ENCODE measurements around the gene TEFM.
A peak's percentile ranks its signal among the peaks of the same experiment; 100 is the strongest.
"Not testable (repeated sequence)": the region's sequence is repeated elsewhere in the genome, so short reads cannot be mapped to it uniquely, and the experiment has no call there.

TEFM gene

DNA sequence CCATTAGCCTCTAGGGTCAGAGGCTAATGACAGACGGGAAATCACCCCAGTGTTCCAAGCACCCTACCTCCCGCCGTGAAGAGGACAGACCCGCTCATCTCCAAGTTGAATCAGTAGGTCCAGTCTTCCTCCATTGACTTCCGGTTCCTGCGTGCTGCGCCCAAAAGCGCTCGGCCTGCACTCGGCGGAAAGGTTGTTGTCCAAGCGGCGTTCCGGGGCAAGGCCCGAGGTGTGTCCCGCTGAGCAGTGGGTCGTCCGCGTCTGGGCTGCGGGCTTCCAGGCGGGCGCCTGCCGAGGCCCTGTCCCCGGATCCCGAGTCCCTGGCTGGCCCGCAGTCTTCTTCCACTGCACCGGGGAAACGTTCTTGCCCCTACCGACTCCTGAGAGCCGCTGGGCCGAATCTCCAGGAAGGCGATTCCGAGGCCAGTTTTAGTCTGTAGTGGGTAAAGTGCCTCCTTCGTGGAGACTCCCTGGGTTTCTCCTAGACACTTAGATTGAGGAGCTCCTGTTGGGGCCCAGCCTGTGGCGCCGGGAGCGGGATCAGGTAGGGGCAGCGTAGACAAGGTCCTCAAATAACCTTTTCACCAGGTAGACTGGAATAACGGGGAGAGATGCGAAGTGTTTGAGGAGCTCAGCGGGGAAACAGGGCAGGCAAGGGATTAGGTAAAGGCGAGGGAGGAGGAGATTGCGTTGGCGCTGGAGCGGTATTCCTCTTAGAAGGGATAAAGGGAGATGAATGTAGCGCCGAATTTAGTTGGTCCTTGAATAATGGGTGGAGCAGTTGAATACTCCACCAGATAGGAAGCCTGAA lies at the start of gene TEFM:
Gene TEFM, minus strand, starts transcription at position 138 of the 811 bp plus-strand sequence. Its CDS starts 40 bp downstream, at position 98.
- H3K4me3 ChIP-seq (ENCODE audit: low read depth, low read length) = peak within 1 kb of the TSS; percentile 84
- peak; percentile 65 for DNase-seq (ENCODE audit: low read depth)

DNA sequence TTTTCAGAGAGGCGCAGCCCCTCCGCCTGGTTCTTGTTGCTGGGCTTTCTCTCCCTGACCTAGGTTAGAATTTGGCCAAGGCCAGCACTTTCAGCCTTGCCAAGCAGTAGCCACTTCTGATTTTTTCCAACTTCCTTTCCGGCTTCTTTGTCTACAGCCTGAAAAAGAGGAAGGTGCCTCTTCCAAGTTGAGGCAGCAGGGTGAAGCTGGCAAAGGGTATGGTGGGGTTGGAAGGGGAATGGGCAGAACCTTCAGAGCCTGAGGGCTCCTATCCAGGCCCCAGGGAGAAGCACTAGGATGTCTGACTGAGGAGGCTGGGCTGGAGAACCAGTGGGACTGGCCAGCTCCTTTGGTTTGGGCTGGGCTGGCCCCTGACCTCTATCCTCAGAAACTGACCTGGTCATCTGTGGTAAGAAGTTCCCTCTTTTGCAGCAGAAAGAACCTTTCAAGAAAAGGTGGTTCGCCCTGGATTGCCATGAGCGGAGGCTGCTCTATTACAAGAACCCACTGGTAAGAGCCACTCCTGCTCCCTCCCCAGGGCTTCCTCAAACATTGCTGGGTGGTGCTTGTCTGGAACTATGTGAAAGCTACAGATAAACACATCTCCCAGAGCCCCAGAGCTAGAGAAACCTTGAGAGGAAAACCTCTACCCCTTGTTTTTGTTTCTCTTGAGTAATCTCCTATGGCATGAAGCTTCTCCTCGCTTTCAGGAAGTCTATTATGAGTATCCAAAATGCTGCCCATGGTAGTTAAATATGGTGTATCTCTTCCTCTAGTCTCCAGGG lies 48.2 kb upstream of the TEFM start:
- no peak for DNase-seq (ENCODE audit: low read depth)
- H3K4me3 ChIP-seq (ENCODE audit: low read depth, low read length) = no peak overlapping the region

DNA sequence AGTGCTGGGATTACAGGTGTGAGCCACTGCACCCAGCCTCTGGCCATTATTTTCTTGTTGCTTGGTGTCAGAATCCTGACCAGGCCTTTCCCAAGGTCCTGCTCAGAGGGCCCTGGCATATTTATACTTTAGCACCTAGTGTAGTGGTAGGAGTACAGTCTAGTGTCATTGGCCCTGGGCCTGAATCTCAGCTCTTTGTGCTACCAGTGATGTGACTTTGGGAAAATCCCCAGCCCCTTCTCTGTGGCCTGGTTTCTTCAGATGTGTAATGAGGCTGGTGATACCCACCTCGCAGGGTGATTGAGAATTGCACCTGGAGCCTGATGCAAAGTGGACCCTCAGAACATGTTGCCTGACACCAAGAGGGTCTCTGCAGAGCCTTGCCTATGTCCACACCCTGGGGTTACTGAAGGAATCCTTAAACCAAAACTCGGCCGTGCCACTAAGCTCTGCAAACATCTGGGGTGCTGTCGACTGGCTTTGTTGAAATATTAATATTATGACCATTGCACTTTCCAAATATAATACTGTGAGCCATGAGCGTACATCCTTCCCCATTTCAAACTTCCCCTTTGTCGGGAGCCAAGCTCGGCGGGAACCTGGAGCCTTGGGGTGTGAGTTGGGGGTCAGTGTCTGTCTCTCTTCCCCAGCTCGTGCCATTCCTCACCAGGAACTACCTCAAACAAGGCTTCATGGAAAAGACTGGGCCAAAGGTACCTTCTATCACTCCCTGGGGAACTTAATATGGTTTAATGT lies 46.8 kb upstream of the TEFM start:
- no peak for DNase-seq (ENCODE audit: low read depth)
- no peak overlapping the region for H3K4me3 ChIP-seq (ENCODE audit: low read depth, low read length)

- DNase-seq (ENCODE audit: low read depth) = peak; percentile 76
- H3K4me3 ChIP-seq (ENCODE audit: low read depth, low read length) = no peak overlapping the region
Measured at GRCh38 chr17:30950669-30951399, 44.8 kb upstream of the TEFM start.

DNA sequence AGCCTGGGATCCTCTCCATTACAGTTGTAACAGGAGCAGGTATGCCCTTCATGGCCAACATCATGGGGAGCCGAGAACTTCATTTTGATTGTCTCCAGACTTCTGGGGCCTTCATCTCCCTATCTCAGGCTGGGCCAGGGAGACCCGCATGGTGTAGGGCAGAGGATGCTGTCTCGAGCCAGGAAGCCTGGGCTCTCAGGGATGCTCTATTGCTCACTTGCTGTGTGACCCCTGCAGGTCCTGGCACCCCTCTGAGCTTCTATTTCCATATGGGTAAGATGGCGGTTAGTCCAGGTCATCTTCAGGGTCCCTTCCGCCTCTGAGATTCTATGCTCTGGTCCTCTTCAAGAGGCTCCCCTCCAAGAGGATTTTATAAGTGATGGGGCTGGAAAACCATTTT lies 44.2 kb upstream of the TEFM start:
- no peak overlapping the region for H3K4me3 ChIP-seq (ENCODE audit: low read depth, low read length)
- DNase-seq (ENCODE audit: low read depth) = no peak

GRCh38 chr17:30947796-30948195 lies 41.8 kb upstream of the TEFM start:
- H3K4me3 ChIP-seq (ENCODE audit: low read depth, low read length) = no peak overlapping the region

DNA sequence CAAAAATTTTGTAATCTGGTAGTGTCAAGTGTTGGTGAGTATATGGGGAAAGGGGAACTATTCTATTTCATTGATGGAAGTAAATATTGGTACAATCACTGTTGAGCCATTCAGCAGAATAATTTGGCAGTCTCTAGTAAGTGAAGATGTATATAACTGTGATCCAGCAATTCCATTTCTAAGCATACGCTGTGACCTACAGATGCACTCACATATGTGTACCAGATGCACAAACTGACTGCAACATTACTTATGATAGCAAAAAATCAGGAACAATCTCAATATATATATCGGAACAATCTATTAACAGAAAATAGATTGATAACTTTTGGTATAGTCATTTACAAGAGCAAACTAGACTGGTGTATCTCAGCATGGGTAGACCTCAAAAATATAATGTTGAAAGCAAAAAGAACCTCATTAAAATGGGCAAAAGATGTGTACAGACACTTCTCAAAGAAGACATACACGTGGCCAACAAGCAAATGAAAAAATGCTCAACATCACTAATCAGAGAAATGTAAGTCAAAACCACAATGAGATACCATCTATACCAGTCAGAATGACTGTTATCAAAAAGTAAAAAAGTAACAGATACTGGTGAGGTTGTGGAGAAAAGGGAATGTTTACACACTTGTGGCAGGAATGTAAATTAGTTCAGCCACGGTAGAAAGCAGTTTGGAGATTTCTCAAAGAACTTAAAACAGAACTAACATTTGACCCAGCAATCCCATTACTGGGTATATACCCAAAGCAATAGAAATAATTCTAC lies 36.5 kb upstream of the TEFM start:
- H3K4me3 ChIP-seq (ENCODE audit: low read depth, low read length) = no peak overlapping the region
- no peak for DNase-seq (ENCODE audit: low read depth)

More at GRCh38 chr17:30947796-30948195, 41.8 kb upstream of the TEFM start:
- no peak for DNase-seq (ENCODE audit: low read depth)

DNA sequence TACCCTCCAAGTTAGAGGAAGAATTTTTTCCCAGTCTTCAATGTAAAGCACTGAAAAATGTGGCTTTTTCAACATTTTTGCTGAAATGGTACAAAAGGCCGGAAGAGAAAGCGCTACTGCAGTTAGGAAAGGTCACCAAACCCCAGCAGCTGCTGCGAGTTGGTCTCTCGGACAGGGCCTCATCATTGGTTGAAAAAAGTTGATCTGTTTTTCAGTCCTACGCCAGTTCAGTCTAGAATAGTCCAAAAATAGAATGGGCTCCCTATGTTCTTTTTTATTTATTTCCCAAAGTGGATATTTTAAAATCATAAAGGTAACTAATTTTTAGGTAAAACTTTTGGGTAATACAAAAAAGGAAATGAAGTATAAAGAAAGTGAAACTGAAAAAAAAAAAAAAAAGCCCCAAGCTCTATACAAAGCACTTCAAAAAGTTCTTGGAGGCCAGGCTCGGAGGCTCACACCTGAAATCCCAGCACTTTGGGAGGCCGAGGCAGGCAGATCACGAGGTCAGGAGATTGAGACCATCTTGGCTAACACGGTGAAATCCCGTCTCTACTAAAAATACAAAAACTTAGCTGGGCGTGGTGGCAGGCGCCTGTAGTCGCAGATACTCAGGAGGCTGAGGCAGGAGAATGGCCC lies 33.1 kb upstream of the TEFM start:
- no peak overlapping the region for H3K4me3 ChIP-seq (ENCODE audit: low read depth, low read length)
- DNase-seq (ENCODE audit: low read depth) = no peak

DNA sequence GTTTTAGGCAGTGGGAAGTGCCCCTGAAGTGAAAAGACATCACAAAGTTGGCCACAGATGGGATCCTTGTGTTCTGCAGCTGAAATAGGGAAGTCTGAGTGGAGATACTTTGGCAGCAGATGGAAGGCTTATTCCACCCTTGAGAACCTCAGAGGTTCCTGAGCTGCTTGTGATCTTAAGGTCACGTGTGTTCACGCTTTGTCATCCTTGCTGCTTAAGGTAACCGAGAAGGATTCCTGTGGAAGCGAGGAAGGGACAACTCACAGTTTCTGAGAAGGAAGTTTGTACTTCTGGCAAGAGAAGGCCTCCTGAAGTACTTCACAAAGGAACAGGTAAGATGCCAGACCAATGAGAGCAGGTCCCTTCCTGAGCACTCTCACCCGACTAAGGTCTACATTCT lies 27.9 kb upstream of the TEFM start:
- DNase-seq (ENCODE audit: low read depth) = no peak
- no peak overlapping the region for H3K4me3 ChIP-seq (ENCODE audit: low read depth, low read length)

GRCh38 chr17:30931582-30931981 lies 25.5 kb upstream of the TEFM start:
- H3K4me3 ChIP-seq (ENCODE audit: low read depth, low read length); DNase-seq (ENCODE audit: low read depth): not testable (repeated sequence)

DNA sequence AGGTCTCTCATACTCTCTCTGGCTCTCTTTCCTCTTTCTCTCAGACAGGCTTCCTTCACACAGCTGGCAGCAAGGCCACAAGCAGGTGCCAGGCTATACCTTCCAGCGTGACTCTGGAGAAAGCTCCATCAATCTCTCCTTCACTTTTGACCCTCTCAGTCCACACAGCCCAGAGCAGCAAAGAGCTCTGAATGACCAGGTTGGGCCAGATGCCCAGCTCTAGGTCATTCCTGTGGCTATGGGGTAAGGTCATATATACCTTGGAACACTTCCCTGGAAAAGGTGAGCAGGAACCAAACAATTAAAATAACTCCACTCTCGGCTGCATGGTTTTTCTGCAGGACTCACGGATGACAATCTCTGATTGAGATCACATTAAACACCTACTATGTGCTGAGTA lies 24.5 kb upstream of the TEFM start:
- H3K4me3 ChIP-seq (ENCODE audit: low read depth, low read length) = no peak overlapping the region
- no peak for DNase-seq (ENCODE audit: low read depth)

- not testable (repeated sequence) for DNase-seq (ENCODE audit: low read depth); H3K4me3 ChIP-seq (ENCODE audit: low read depth, low read length)
Measured at GRCh38 chr17:30929861-30930260, 23.8 kb upstream of the TEFM start.

GRCh38 chr17:30929081-30929633 lies 23.1 kb upstream of the TEFM start:
- no peak overlapping the region for H3K4me3 ChIP-seq (ENCODE audit: low read depth, low read length)
- DNase-seq (ENCODE audit: low read depth) = no peak

DNA sequence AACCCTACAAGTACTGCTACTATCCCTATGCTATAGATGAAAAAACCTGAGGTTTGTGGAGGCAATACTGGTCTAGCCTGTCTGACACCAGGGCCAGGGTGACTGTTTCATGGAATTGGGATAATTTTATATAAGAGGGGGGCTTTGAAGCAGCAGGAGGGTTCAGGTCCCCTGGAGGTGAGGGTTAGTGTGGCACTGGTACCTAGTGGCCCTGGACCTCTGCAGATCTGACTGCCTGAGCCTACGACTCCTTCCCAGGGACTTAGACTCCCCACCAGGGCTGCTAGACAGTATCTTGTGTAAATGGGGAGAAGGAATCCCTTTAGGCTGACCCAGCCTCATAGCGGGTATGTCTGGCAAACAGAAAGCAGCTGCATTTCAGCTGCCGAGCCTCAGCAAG lies 22.5 kb upstream of the TEFM start:
- H3K4me3 ChIP-seq (ENCODE audit: low read depth, low read length) = no peak overlapping the region
- DNase-seq (ENCODE audit: low read depth) = no peak

DNA sequence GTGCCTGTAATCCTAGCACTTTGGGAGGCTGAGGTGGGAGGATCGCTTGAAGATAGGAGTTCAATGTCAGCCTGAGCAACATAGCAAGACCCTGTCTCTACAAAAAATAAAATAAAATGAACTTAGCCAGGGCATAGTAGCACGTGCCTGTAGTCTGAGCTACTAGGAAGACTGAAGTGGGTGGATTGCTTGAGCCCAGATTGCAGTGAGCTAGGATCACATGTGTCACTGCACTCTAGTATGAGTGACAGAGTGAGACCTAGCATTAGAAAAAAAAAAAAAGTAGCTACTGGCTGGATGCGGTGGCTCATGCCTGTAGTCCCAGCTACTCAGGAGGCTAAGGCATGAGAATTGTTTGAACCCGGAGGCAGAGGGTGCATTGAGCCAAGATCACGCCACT lies 21.7 kb upstream of the TEFM start:
- no peak for DNase-seq (ENCODE audit: low read depth)
- H3K4me3 ChIP-seq (ENCODE audit: low read depth, low read length) = no peak overlapping the region

GRCh38 chr17:30926516-30926915 lies 20.5 kb upstream of the TEFM start:
- DNase-seq (ENCODE audit: low read depth) = no peak

DNA sequence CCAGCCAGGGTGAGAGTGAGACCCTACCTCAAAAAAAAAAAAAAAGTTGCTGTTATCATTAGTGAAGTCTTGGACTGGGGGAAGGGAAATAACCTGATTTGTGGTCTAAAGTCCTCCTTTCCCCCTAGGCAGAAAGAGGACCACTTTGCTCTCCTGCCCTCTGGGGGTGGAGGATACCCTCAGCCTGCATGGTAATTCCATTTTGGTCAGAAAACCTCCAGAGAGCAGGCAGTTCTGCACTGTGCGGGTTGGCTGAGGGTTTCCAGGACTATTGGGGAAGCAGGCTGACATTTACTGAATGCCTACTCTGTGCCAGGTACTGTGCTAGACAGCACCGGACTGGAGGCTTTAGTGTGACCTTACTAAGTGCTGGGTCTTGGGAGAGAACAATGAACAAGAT lies 18.3 kb upstream of the TEFM start:
- DNase-seq (ENCODE audit: low read depth) = no peak
- H3K4me3 ChIP-seq (ENCODE audit: low read depth, low read length) = no peak overlapping the region

More at GRCh38 chr17:30926516-30926915, 20.5 kb upstream of the TEFM start:
- H3K4me3 ChIP-seq (ENCODE audit: low read depth, low read length) = no peak overlapping the region
